OCI-M1 (cell line): ENCODE results near the gene OMA1.
"Not testable (repeated sequence)": the region's sequence is repeated elsewhere in the genome, so short reads cannot be mapped to it uniquely, and the experiment has no call there.

Source experiments
- DNase-seq: peaks from one replicate; lab custom pipeline; 2025; lab: John Stamatoyannopoulos, UW

The OMA1 gene

DNA sequence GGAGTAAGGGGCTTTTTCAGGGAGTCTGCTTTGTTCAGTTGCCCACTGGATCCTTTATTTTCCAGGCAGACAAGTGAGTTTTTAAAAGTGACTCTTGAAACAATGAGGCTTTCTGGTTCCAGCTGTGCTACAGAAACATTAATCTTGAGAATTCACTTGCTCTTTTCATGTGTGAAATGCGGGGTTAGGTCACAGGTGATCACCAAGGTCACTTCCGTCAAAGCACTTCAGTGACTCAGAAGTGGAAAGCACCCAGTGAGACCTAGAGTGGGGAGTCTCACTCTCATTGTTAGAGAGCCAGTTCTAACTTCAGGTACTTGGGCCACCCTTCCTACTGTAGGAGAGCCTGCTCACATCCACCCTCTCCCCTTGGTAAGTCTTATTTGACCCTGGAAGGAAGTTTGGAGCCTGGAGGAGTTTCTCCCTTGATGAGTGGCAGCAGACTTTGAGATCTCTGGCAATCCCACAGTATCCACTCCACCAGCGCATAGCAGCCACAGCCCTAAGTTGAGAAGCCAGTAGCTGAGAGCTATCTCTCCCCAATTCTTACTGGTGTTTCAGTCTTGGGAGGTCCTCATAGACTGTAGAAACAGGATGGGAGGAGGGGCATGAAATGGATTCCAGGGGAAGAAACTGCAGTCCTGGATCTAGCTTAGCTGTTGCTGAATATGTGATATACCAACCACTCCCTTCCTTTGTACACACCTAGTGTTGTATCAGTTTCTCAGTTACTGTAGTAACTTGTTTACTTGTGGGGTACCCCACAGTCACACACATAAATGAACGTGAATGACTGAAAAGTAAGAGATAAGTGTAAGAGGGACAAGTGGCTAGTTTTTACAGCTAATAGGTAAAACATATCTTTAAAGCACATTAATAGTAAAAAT, 27.4 kb upstream of the OMA1 start:
- DNase-seq, result no peak

GRCh38 chr1:58573138-58573537, 26.6 kb upstream of the OMA1 start:
- DNase-seq, result no peak

DNA sequence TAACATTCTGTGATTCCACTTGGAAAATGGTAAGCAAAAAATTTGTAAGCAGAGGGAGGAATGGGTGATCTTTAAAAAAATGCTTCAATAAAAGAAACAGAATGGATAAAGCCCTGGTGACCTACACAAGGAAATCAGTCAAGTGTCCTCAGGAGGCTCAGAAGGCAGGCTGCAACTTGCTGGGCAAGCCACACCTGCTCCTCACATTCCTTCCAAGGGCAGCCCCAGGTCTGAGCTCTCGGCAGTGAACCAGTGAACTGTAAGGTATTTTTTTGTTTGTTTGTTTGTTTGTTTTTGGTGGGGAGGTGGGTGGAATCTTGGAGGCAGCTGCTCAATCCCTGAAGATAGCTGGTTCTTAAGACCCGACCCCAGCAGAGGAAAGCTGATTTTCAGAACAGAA, 26.2 kb upstream of the OMA1 start:
- no peak for DNase-seq

GRCh38 chr1:58571616-58572015, 25.1 kb upstream of the OMA1 start:
- no peak for DNase-seq

GRCh38 chr1:58570817-58571216, 24.3 kb upstream of the OMA1 start:
- no peak for DNase-seq

- DNase-seq, result no peak
Observed at GRCh38 chr1:58570094-58570493, 23.6 kb upstream of the OMA1 start.

GRCh38 chr1:58568911-58569310, 22.4 kb upstream of the OMA1 start:
- no peak for DNase-seq

DNA sequence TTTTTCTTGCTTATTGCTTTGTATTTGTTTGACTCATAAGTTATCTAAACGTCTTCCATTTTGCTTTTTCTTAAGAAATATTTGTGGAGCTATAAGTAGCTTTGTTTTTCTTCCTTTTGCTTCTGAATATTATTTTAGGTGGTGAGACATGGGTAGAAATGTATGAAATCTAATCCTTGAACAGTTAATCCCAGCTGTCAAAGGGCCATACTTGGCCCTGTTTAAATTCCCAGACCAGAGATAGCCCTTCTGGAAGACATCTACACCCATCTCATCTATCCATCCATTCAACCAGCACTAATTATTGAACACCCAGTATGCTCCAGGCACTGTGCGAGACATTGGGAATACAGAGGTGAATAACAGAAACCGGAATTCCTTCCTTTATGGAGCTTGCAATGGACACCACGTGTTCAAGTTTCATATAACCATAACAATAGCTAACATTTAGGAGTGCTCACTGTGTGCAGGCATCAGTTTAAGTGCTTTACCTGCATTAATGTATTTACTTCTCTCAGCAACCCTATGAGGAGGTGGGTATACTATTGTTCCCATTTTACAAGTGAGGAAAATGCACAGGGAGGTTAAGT, 21.8 kb upstream of the OMA1 start:
- no peak for DNase-seq

GRCh38 chr1:58566339-58566738, 19.8 kb upstream of the OMA1 start:
- DNase-seq, result no peak

GRCh38 chr1:58563715-58564114, 17.2 kb upstream of the OMA1 start:
- not testable (repeated sequence) for DNase-seq

GRCh38 chr1:58561633-58562032, 15.1 kb upstream of the OMA1 start:
- DNase-seq, result no peak

GRCh38 chr1:58555393-58555792, 8.9 kb upstream of the OMA1 start:
- DNase-seq, result no peak

DNA sequence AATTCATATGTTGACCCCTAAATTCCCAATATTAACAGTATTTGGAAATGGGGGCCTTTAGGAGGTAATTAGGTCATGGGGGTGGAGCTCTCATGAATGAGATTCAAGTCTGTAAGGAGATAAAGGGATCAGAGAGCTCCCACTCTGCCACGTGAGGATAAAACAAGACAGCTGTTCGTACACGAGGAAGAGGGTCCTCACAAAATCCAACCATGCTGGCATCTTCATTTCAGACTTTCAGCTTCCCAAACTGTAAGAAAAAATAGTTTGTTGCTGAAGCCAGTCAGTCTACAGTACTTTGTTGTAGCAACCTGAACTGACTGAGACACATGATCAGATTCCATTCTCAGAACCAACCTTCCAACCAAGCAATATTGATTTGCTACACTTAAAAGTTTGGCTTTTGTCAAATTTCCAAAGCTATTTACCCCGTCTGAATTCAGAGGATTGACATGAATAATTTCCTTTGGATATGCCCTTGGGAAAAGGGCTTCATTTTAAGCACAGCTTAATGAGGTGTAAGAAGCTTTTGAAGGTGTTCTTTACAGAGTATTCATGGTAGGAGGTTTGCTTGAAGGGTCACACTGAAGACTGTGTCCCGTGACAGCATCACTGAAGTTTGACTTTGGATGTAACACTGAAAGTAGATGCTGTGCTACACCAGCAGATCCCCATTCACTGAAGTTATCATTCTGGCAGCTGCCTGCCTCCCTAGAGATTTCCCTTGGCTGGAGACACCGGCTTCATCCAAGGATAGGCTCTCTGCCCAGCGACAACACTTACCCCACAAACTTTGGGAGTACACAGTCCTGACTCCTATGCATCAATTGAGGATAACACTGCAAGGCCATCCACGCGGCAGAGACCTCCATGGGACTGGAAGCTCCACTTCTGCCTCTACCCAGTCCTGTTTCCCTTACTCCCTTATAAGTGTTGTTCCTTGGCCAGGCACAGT, 4.9 kb upstream of the OMA1 start:
- DNase-seq, result no peak

GRCh38 chr1:58549291-58549690, 2.8 kb upstream of the OMA1 start:
- DNase-seq, result peak; percentile 89

- DNase-seq, result peak; percentile 58
Observed at GRCh38 chr1:58548371-58548770, 1.8 kb upstream of the OMA1 start.

DNA sequence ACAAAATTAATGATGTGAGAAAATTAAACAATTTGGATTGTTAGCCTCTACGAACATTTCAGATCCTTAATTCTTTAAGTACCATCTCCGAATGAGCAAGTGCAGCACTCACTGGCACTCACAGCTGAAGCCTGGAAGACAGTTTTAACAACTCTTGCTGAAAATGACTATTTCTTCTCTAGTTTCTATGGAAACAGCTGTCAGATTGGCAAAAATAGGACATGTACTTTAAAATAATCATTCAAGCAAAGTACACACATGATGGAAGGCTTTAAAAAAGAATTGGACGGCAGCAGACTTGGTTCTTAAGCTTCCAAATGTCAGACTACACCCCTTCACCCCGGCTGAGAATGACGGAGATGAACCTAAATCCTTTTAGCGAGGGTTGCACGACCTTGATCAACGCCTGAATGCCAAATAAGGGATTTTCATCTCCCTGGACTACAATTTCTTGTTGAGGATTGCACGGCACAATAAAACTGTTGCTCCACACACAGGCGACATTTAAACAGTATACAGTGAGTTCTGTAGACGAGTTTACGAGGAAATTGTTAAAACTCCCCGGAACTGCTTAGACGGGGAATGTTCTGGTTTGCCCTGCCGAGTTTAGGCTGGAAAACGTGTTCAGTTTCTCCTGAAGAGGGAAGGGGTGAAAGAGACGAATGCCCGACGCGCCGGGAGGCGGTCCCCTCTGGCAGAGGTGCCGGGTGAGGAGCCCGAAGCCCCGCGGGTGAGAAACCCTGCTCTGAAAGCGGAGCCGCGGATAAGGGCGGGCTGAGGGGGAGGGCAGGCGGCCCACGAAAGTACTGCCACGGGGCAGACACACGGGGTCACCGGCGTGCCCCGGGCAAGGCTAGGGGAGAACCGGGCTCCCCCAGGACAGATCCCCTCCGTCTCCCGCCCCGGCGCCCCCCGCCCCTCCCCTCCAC, 671 bp downstream of the OMA1 start:
- peak; percentile 82 for DNase-seq

DNA sequence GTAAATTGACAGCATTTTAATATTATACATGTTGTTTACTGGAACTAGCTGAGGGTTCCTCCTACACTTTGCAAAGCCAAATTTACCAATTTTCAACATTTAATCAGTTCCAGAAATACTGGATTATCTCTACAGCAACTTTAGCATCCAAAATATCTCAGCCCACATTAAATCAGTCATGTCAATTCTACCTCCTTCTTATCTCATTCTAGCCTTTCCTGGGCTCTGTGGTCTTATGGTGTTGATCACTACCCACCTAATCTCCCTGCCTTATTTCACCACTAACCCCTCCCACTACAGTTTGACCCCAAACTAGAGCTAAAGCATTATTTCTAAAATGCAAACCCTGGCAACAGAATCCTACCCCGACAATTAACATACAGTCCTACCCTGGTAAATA, 3.3 kb downstream of the OMA1 start:
- peak; percentile 37 for DNase-seq

GRCh38 chr1:58539553-58539952, 7.0 kb downstream of the OMA1 start:
- DNase-seq, result peak; percentile 43

DNA sequence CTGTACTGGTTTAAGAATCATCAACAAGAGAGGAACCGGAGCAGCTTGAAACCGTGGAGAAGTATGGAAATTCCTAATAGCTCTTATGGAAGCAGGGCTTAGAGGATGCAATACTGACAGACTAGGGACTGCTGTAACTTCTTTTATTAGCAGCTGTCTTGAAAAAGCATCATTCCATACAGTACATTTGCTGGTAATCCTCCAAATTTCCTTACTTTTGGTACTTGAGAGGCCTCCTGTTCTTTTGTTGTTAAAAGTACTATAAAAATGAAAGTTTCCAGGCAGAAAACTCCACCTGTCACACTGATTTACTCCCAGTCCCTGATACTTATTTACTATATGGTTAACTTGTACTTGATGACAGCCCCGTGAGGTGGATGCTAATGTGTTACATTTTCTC, 7.7 kb downstream of the OMA1 start:
- DNase-seq, result no peak

DNA sequence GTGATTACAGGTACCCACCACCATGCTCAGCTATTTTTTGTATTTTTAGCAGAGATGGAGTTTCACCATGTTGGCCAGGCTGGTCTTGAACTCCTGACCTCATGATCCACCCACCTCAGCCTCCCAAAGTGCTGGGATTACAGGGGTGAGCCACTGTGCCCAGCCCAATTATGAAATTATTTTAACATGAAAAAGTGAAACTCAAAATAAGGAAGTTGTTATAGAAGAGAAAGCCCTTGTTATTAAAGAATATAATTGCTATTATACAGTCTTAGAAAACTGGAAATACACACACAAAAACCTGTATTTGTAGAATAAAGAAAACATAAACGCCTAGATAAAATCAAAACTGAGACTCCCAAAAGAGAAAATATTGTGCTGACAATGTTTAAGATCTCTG, 14.7 kb downstream of the OMA1 start:
- not testable (repeated sequence) for DNase-seq

DNA sequence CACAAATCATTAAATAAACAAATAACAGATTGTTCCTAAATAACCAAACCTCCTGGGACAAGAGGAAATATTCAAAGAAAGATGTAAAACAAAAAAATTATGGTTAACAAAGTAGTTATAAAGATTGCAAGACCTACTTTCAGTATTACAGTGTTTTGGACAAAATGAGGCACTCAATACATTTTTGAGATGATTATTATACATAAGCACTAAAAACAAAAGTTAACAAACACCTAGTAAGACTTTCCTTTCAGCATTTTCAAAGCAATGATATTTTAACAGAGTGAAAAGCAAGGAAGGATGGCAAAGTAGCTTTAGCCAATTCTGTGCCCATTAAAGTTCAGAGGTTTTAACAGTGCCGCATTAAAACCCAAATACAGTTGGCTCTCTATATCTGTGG, 17.2 kb downstream of the OMA1 start:
- DNase-seq, result no peak
